SW 1271 (cell line): ENCODE measurements around the gene ZWILCH.
"Not testable (repeated sequence)": the region's sequence is repeated elsewhere in the genome, so short reads cannot be mapped to it uniquely, and the experiment has no call there.

Experiments
- DNase-seq, 2 experiments: peaks; one replicate each; lab custom pipeline; 2025; lab: John Stamatoyannopoulos, UW

Gene ZWILCH

GRCh38 chr15:66488525-66488924 is 16.6 kb upstream of the ZWILCH start:
- no peak for DNase-seq

- no peak for DNase-seq
These were observed 15.8 kb upstream of the ZWILCH start for GRCh38 chr15:66489179-66489791.

- no peak for DNase-seq
These were observed 13.3 kb upstream of the ZWILCH start for GRCh38 chr15:66491846-66492245.

GRCh38 chr15:66494262-66494661 is 10.9 kb upstream of the ZWILCH start:
- DNase-seq, result no peak

GRCh38 chr15:66496951-66497501 is 8.1 kb upstream of the ZWILCH start:
- peak in 1 of 2 experiments; percentile 42 for DNase-seq

GRCh38 chr15:66497502-66498455 is 7.3 kb upstream of the ZWILCH start, which contains the start of gene SNAPC5:
Gene SNAPC5, minus strand, starts transcription at chr15:66497762. Its CDS starts 31 bp downstream, at chr15:66497731.
- DNase-seq, result peak; percentile 91

GRCh38 chr15:66498501-66499386 is 6.4 kb upstream of the ZWILCH start:
- peak in 1 of 2 experiments; percentile 56 for DNase-seq

GRCh38 chr15:66500346-66500745 is 4.8 kb upstream of the ZWILCH start:
- not testable (repeated sequence) for DNase-seq

- DNase-seq, result no peak
These were observed 2.6 kb upstream of the ZWILCH start for GRCh38 chr15:66502491-66502890.

- DNase-seq, result not testable (repeated sequence)
These were observed 2.0 kb upstream of the ZWILCH start for GRCh38 chr15:66503041-66503648.

GRCh38 chr15:66503780-66504562 is 1.2 kb upstream of the ZWILCH start:
- peak in 1 of 2 experiments; percentile 16 for DNase-seq

- no peak for DNase-seq
These were observed 295 bp downstream of the ZWILCH start for GRCh38 chr15:66505430-66505811.

- no peak for DNase-seq
These were observed 692 bp downstream of the ZWILCH start for GRCh38 chr15:66505818-66506217.

GRCh38 chr15:66508293-66508883 is 3.3 kb downstream of the ZWILCH start:
- no peak for DNase-seq

GRCh38 chr15:66514586-66514985 is 9.5 kb downstream of the ZWILCH start:
- no peak for DNase-seq

GRCh38 chr15:66515901-66516322 is 10.8 kb downstream of the ZWILCH start:
- peak in 1 of 2 experiments; percentile 70 for DNase-seq

- no peak for DNase-seq
These were observed 18.8 kb downstream of the ZWILCH start for GRCh38 chr15:66523926-66524325.

- DNase-seq, result no peak
These were observed 19.7 kb downstream of the ZWILCH start for GRCh38 chr15:66524838-66525237.

GRCh38 chr15:66535056-66535455 is 29.9 kb downstream of the ZWILCH start:
- DNase-seq, result no peak

GRCh38 chr15:66542896-66543295 is 37.8 kb downstream of the ZWILCH start:
- DNase-seq, result no peak
